Nephron (organoid): ENCODE measurements around the gene CCDC107.

ENCODE experiments used
- H3K27ac Mint-ChIP-seq, 3 experiments: 2 replicates each; pipeline ENCODE4 v1.8.0; 2020; ENCODE audit warnings: mixed read lengths in 3 of 3, mild to moderate bottlenecking in 2 of 3, moderate library complexity in 1 of 3
- H3K27me3 Mint-ChIP-seq: 2 replicates; pipeline ENCODE4 v1.8.0; 2021; ENCODE audit warnings: low read depth, mild to moderate bottlenecking, moderate library complexity, mixed read lengths
- H3K36me3 Mint-ChIP-seq: 2 replicates; pipeline ENCODE4 v1.8.0; 2020; ENCODE audit warnings: low read depth, mixed read lengths
- H3K4me1 Mint-ChIP-seq: 2 replicates; pipeline ENCODE4 v1.8.0; 2020; ENCODE audit warnings: mixed read lengths
- H3K4me3 Mint-ChIP-seq, 3 experiments: 2 replicates each; pipeline ENCODE4 v1.8.0; 2020; ENCODE audit warnings: mild to moderate bottlenecking in 3 of 3, mixed read lengths in 3 of 3, moderate library complexity in 2 of 3
- H3K9me3 Mint-ChIP-seq: 2 replicates; pipeline ENCODE4 v1.8.0; 2020; ENCODE audit warnings: mixed read lengths
- CTCF ChIP-seq, 3 experiments: fragments of 200-600 bp; sonication (generic); IDR thresholded peaks; one replicate each; pipeline ENCODE4 v1.5.0; 2021; ENCODE audit warnings: antibody characterized with exemption in 3 of 3; ENCODE audit not compliant: unreplicated experiment in 3 of 3

The CCDC107 gene

GRCh38 chr9:35656831-35657545, 1.1 kb upstream of the CCDC107 start:
- H3K4me1 Mint-ChIP-seq: peaks cover 37% of the 10 kb centered on the region
- H3K27ac Mint-ChIP-seq: peak overlapping the region; percentile 99
- H3K9me3 Mint-ChIP-seq: no peaks in the 10 kb centered on the region
- peaks cover 5% of the 10 kb centered on the region for H3K27me3 Mint-ChIP-seq
- peaks cover 23% of the 10 kb centered on the region for H3K36me3 Mint-ChIP-seq
- H3K4me3 Mint-ChIP-seq: peak overlapping the region; percentile 78 to 84 (median 80)
- TF ChIP-seq CTCF (IDR thresholded peaks at IDR 0.05; ENCODE audit: unreplicated experiment in 3 of 3): no peak

- Mint-ChIP-seq H3K36me3 (peaks cover 27% of the 10 kb centered on the region), H3K4me3 (peak within 1 kb of the TSS; percentile 78 to 88 (median 84)), H3K4me1 (peaks cover 43% of the 10 kb centered on the region), H3K27ac (peak within 1 kb of the TSS; percentile 99), H3K27me3 (peaks cover 5% of the 10 kb centered on the region), H3K9me3 (no peaks in the 10 kb centered on the region)
- peak; percentile 28 to 55 (median 39) for TF ChIP-seq CTCF (IDR thresholded peaks at IDR 0.05; ENCODE audit: unreplicated experiment in 3 of 3)
Observed at GRCh38 chr9:35657546-35658136, 451 bp upstream of the CCDC107 start, which contains the start of gene RMRP. RMRP (minus strand) TSS chr9:35658019.

- H3K9me3 Mint-ChIP-seq: no peaks in the 10 kb centered on the region
- peaks cover 28% of the 10 kb centered on the region for H3K36me3 Mint-ChIP-seq
- TF ChIP-seq CTCF (IDR thresholded peaks at IDR 0.05; ENCODE audit: unreplicated experiment in 3 of 3): no peak
- peaks cover 5% of the 10 kb centered on the region for H3K27me3 Mint-ChIP-seq
- H3K4me3 Mint-ChIP-seq: peak overlapping the region; percentile 78 to 88 (median 84)
- H3K27ac Mint-ChIP-seq: peak overlapping the region; percentile 99
- H3K4me1 Mint-ChIP-seq: peaks cover 55% of the 10 kb centered on the region
Observed at GRCh38 chr9:35658968-35659220, 802 bp downstream of the CCDC107 start.

- peak overlapping the region; percentile 99 for H3K27ac Mint-ChIP-seq
- H3K27me3 Mint-ChIP-seq: peaks cover 5% of the 10 kb centered on the region
- no peak for TF ChIP-seq CTCF (IDR thresholded peaks at IDR 0.05; ENCODE audit: unreplicated experiment in 3 of 3)
- peak overlapping the region; percentile 78 to 88 (median 84) for H3K4me3 Mint-ChIP-seq
- peaks cover 60% of the 10 kb centered on the region for H3K4me1 Mint-ChIP-seq
- H3K36me3 Mint-ChIP-seq: peaks cover 28% of the 10 kb centered on the region
- no peaks in the 10 kb centered on the region for H3K9me3 Mint-ChIP-seq
Observed at GRCh38 chr9:35659340-35659739, 1.2 kb downstream of the CCDC107 start.

GRCh38 chr9:35660966-35661415, 2.9 kb downstream of the CCDC107 start:
- Mint-ChIP-seq H3K36me3 (peaks cover 28% of the 10 kb centered on the region), H3K27ac (peak overlapping the region; percentile 80 to 94 (median 92)), H3K4me1 (peaks cover 68% of the 10 kb centered on the region), H3K9me3 (no peaks in the 10 kb centered on the region), H3K4me3 (peak overlapping the region; percentile 58 to 86 (median 82)), H3K27me3 (peaks cover 5% of the 10 kb centered on the region)
- peak; percentile 16 to 47 (median 45) for TF ChIP-seq CTCF (IDR thresholded peaks at IDR 0.05; ENCODE audit: unreplicated experiment in 3 of 3)
